Large intestine (tissue), 3 donors: ENCODE data around the gene LHPP. TPM values are rescaled to one million over a fixed set of nuclear protein-coding genes. Genes with fewer than 3 reads are reported as not detected.

Experiments
- DNase-seq, 2 donors: peaks; one replicate each; pipeline versions ENCODE4 v3.0.0 to v3.0.0-alpha.2; 2013
- H3K27ac ChIP-seq: one replicate; pipeline ENCODE4 v1.5.1; 2013; ENCODE audit warnings: low read length
- H3K27me3 ChIP-seq: 2 replicates; pipeline ENCODE4 v1.6.1; 2013; ENCODE audit warnings: low read length; ENCODE audit not compliant: control insufficient read depth, insufficient read depth
- H3K36me3 ChIP-seq: 2 replicates; pipeline ENCODE4 v1.6.1; 2013; ENCODE audit warnings: low read length; ENCODE audit not compliant: control insufficient read depth, insufficient read depth
- H3K4me1 ChIP-seq: one replicate; pipeline ENCODE4 v1.6.1; 2013; ENCODE audit warnings: low read length; ENCODE audit not compliant: control insufficient read depth, insufficient read depth
- H3K4me3 ChIP-seq: one replicate; pipeline ENCODE4 v1.5.1; 2013; ENCODE audit warnings: low read length
- H3K9me3 ChIP-seq: one replicate; pipeline ENCODE4 v1.6.1; 2013; ENCODE audit warnings: mild to moderate bottlenecking, low read depth, low read length, moderate library complexity; ENCODE audit not compliant: control insufficient read depth
- WGBS: methylation state at CpG from one replicate; pipeline ENCODE4 v1.1.5; 2013; ENCODE audit warnings: low lambda C conversion rate; ENCODE audit not compliant: insufficient coverage; 5-methylcytosine and 5-hydroxymethylcytosine counted together
- polyA plus RNA-seq: library from polyadenylated mRNA; unstranded; fragments of 120-200 nt; gene quantifications from one replicate; pipeline ENCODE4 v1.2.1, GENCODE V29; 2013

LHPP gene
- polyA plus RNA-seq, 1 donor: 40.7 TPM

- WGBS: no CpG with 5 or more reads among the region's 11 CpGs
- no peak for DNase-seq
- Histone ChIP-seq H3K4me3 (no peak overlapping the region), H3K36me3 (peaks cover 8% of the 10 kb centered on the region), H3K4me1 (no peaks in the 10 kb centered on the region), H3K9me3 (no peaks in the 10 kb centered on the region), H3K27me3 (no peaks in the 10 kb centered on the region), H3K27ac (no peak overlapping the region)
These were observed 34.1 kb downstream of the LHPP start for GRCh38 chr10:124495725-124496124.

- H3K27me3 ChIP-seq: no peaks in the 10 kb centered on the region
- H3K4me3 ChIP-seq: no peak overlapping the region
- WGBS: no CpG with 5 or more reads among the region's 14 CpGs
- H3K27ac ChIP-seq: no peak overlapping the region
- H3K36me3 ChIP-seq: peaks cover 12% of the 10 kb centered on the region
- H3K4me1 ChIP-seq: no peaks in the 10 kb centered on the region
- no peaks in the 10 kb centered on the region for H3K9me3 ChIP-seq
- no peak for DNase-seq
These were observed 34.5 kb downstream of the LHPP start for GRCh38 chr10:124496150-124496549.

DNA sequence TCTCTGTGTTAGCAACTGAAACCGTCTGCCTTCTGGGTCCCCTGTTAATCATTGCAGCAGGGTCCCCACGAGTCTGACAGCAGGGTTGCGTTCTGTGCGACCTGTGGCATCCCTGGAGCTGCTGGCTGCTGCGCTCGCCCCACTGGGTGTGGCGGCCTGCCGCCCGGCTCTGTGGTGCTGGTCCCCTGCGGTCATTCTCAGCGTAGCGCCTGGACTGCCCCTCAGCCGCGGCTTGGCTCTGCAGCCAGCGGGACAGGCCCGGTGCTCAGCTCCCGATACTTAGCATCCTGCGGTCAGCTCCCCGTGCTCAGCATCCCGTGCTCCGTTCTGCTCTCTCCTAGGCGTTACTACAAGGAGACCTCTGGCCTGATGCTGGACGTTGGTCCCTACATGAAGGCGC lies 35.0 kb downstream of the LHPP start:
- peak in 1 of 2 donors; percentile 35 for DNase-seq
- H3K4me1 ChIP-seq: no peaks in the 10 kb centered on the region
- H3K27me3 ChIP-seq: no peaks in the 10 kb centered on the region

GRCh38 chr10:124497196-124497881 lies 35.7 kb downstream of the LHPP start:
- Histone ChIP-seq H3K4me3 (no peak overlapping the region), H3K27me3 (no peaks in the 10 kb centered on the region), H3K27ac (no peak overlapping the region), H3K4me1 (no peaks in the 10 kb centered on the region), H3K9me3 (no peaks in the 10 kb centered on the region), H3K36me3 (peaks cover 13% of the 10 kb centered on the region)
- no CpG with 5 or more reads among the region's 15 CpGs for WGBS
- no peak for DNase-seq

More for the DNA sequence above, 35.0 kb downstream of the LHPP start:
- no CpG with 5 or more reads among the region's 24 CpGs for WGBS
- Histone ChIP-seq H3K4me3 (no peak overlapping the region), H3K9me3 (no peaks in the 10 kb centered on the region), H3K36me3 (peaks cover 13% of the 10 kb centered on the region), H3K27ac (no peak overlapping the region)

DNA sequence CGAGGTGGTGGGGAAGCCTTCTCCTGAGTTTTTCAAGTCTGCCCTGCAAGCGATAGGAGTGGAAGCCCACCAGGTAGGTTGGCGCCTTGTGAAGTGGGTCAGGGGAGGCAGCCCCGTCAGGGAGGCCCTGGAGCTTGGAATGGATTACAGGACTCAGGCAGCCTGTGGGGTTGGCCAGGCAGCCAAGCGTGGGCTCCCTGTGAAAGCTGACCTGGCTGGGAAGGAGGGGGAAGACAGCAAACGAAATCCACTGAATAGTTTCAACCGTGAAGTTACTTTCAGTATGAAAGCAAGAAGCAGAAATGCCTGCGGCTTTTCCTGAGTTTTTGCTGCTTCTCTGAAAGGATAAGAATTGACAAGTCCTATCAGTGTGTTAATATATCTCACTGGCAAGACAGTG lies 36.4 kb downstream of the LHPP start:
- Histone ChIP-seq H3K4me1 (no peaks in the 10 kb centered on the region), H3K4me3 (no peak overlapping the region), H3K27me3 (no peaks in the 10 kb centered on the region), H3K36me3 (peaks cover 13% of the 10 kb centered on the region), H3K9me3 (no peaks in the 10 kb centered on the region), H3K27ac (no peak overlapping the region)
- 81% methylated on average over 3 of the region's 8 CpGs for WGBS
- DNase-seq: no peak

- Histone ChIP-seq H3K27ac (no peak overlapping the region), H3K4me3 (no peak overlapping the region), H3K36me3 (peaks cover 7% of the 10 kb centered on the region), H3K4me1 (no peaks in the 10 kb centered on the region), H3K9me3 (no peaks in the 10 kb centered on the region), H3K27me3 (no peaks in the 10 kb centered on the region)
- no peak for DNase-seq
- no CpG with 5 or more reads among the region's 3 CpGs for WGBS
These were observed 39.1 kb downstream of the LHPP start for GRCh38 chr10:124500757-124501156.

- WGBS: no CpG with 5 or more reads among the region's 11 CpGs
- H3K4me1 ChIP-seq: no peaks in the 10 kb centered on the region
- no peak for DNase-seq
- H3K27ac ChIP-seq: no peak overlapping the region
- no peaks in the 10 kb centered on the region for H3K9me3 ChIP-seq
- H3K27me3 ChIP-seq: no peaks in the 10 kb centered on the region
- H3K36me3 ChIP-seq: peaks cover 9% of the 10 kb centered on the region
- no peak overlapping the region for H3K4me3 ChIP-seq
These were observed 43.1 kb downstream of the LHPP start for GRCh38 chr10:124504711-124505110.

GRCh38 chr10:124505279-124505678 lies 43.7 kb downstream of the LHPP start:
- H3K4me3 ChIP-seq: no peak overlapping the region
- no peak overlapping the region for H3K27ac ChIP-seq
- WGBS: no CpG with 5 or more reads among the region's 2 CpGs
- no peaks in the 10 kb centered on the region for H3K4me1 ChIP-seq
- DNase-seq: no peak
- H3K27me3 ChIP-seq: no peaks in the 10 kb centered on the region
- peaks cover 10% of the 10 kb centered on the region for H3K36me3 ChIP-seq
- H3K9me3 ChIP-seq: no peaks in the 10 kb centered on the region

DNA sequence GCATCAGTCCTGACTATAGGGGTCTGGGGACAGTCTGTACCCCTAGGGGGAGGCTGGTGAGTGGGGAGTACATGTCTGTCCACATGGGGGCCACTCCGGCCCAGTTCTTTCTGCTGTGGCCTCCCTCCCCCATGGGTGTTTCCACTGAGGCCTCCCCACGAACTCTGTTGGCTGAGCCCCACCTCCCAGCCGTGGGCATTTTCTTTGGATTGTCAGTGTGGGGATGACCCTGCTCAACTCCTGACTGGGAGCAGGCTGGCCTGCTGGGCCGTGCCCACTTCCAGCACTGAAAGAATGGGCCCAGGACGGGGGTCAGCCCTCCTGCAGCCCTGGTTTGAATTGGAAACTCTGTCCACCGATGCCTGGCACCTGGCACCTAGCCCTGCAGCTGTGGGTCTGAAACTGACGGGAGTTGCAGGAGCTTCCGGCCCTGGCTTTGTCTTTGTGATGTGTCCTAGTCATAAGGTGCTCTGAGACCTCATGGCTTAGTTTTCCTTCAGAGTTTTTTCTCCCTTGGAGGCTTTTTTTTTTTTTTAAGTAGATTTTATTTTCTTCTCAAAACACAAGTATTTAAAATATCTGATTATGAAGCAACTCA lies 46.5 kb downstream of the LHPP start:
- H3K27ac ChIP-seq: no peak overlapping the region
- H3K4me1 ChIP-seq: no peaks in the 10 kb centered on the region
- H3K27me3 ChIP-seq: no peaks in the 10 kb centered on the region
- WGBS: no CpG with 5 or more reads among the region's 8 CpGs
- no peak for DNase-seq
- H3K4me3 ChIP-seq: no peak overlapping the region
- no peaks in the 10 kb centered on the region for H3K9me3 ChIP-seq
- H3K36me3 ChIP-seq: peaks cover 10% of the 10 kb centered on the region

- WGBS: no CpG with 5 or more reads among the region's 5 CpGs
- no peak for DNase-seq
- no peaks in the 10 kb centered on the region for H3K27me3 ChIP-seq
- no peaks in the 10 kb centered on the region for H3K9me3 ChIP-seq
- H3K27ac ChIP-seq: no peak overlapping the region
- H3K36me3 ChIP-seq: peaks cover 10% of the 10 kb centered on the region
- no peaks in the 10 kb centered on the region for H3K4me1 ChIP-seq
- H3K4me3 ChIP-seq: no peak overlapping the region
These were observed 47.4 kb downstream of the LHPP start for GRCh38 chr10:124508907-124509454.
